Effector memory CD8-positive, alpha-beta T cell (primary cell): ENCODE measurements around the gene TBC1D24.
"Not testable (repeated sequence)": the region's sequence is repeated elsewhere in the genome, so short reads cannot be mapped to it uniquely, and the experiment has no call there.

Source experiments
- ATAC-seq: fragments of 150-1000 bp; cut with Tn5 transposase; replicated peaks from 2 replicates; pipeline ENCODE4 v1.10.0; 2021; ENCODE audit warnings: mild to moderate bottlenecking, moderate library complexity
- DNase-seq, 3 experiments: peaks; one replicate each; pipeline ENCODE4 v3.0.0; 2021
- H3K27ac Mint-ChIP-seq, 2 donors: one replicate each; pipeline ENCODE4 v1.8.0; 2022; ENCODE audit warnings: mild to moderate bottlenecking in 2 of 2, mixed read lengths in 2 of 2, moderate library complexity in 2 of 2
- H3K27me3 Mint-ChIP-seq, 2 donors: one replicate each; pipeline ENCODE4 v1.8.0; 2022; ENCODE audit warnings: mixed read lengths in 2 of 2
- H3K36me3 Mint-ChIP-seq: one replicate; pipeline ENCODE4 v1.8.0; 2022; ENCODE audit warnings: mild to moderate bottlenecking, moderate library complexity, mixed read lengths; ENCODE audit not compliant: insufficient read depth
- H3K4me1 Mint-ChIP-seq, 2 donors: one replicate each; pipeline ENCODE4 v1.8.0; 2022; ENCODE audit warnings: low read depth in 2 of 2, mixed read lengths in 2 of 2
- H3K4me3 Mint-ChIP-seq, 2 donors: one replicate each; pipeline ENCODE4 v1.8.0; 2022; ENCODE audit warnings: mild to moderate bottlenecking in 2 of 2, mixed read lengths in 2 of 2, moderate library complexity in 2 of 2
- H3K9me3 Mint-ChIP-seq, 2 donors: one replicate each; pipeline ENCODE4 v1.8.0; 2022; ENCODE audit warnings: mixed read lengths in 2 of 2

The TBC1D24 gene

DNA sequence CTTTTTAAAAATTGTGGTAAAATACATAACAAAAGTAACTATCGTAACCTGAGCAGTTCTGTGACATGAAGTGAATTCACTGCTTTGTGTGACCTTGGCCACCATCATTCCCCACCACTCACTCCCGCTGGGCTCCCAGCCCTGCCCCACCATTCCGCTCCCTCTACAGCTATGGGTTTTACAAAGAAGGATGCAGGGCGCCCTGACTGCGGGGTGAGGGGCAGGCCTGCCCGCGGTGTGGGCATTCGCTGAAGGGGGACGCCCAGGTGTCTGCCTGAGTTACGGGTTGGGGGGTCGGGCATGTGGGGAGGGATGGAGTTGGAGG is 56.4 kb downstream of the TBC1D24 start, which contains the start of gene CEMP1:
Gene CEMP1 (minus strand): TSS at position 38 of the 325 bp plus-strand sequence. CDS start 335 bp downstream, outside the sequence.
- Mint-ChIP-seq H3K4me1 (peaks cover 20 to 22% of the 10 kb centered on the region in 2 donors), H3K4me3 (peak within 1 kb of the TSS; percentile 96 to 98), H3K27ac (peak within 1 kb of the TSS; percentile 98 to 99), H3K9me3 (no peaks in the 10 kb centered on the region), H3K27me3 (no peaks in the 10 kb centered on the region), H3K36me3 (peaks cover 80% of the 10 kb centered on the region)
- ATAC-seq = no peak
- DNase-seq = no peak

DNA sequence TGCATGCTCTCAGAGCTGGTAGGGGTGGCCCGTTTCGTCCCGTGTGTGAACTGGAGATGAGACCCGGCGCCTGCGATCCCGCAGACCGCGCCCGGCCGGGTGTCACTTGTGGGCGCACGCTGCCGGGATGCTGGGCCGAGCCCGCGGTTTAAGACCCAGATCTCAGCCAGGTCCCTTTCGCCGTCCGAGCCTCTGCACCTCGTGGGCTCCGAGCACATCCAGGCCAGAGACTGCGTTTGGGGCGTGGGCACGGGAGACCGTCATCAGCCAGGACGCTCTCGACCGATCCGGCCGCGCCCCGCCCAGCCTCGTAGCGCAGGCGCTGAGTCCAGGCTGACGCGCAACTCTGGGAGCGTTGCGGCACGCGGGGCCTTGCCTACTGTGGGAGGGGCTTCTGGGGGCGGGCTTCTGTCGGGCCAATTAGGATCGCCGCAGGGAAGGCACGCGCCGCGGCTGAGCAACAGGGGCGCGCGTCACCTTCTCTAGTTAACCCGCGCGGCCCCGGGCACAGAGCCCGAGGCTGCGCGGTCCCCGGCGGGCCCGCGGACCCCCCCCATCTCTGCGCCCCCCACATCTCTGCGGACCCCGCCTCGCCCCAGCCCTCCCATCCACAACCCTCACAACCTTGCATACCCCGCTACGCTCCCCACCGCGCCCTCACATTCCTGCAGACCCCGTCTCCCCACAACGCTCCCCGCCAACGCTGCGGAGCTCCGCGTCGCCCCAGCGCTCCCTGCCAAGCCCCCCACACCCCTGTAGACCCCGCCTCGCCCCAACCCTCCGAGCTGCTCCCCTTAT is 57.0 kb downstream of the TBC1D24 start:
- Mint-ChIP-seq H3K4me1 (peaks cover 19 to 25% of the 10 kb centered on the region in 2 donors), H3K27ac (peak overlapping the region; percentile 98 to 99), H3K36me3 (peaks cover 80% of the 10 kb centered on the region), H3K9me3 (no peaks in the 10 kb centered on the region), H3K27me3 (no peaks in the 10 kb centered on the region), H3K4me3 (peak overlapping the region; percentile 96 to 98)
- ATAC-seq (peak; percentile 82), DNase-seq (peak; percentile 94 to 97 (median 96))

DNA sequence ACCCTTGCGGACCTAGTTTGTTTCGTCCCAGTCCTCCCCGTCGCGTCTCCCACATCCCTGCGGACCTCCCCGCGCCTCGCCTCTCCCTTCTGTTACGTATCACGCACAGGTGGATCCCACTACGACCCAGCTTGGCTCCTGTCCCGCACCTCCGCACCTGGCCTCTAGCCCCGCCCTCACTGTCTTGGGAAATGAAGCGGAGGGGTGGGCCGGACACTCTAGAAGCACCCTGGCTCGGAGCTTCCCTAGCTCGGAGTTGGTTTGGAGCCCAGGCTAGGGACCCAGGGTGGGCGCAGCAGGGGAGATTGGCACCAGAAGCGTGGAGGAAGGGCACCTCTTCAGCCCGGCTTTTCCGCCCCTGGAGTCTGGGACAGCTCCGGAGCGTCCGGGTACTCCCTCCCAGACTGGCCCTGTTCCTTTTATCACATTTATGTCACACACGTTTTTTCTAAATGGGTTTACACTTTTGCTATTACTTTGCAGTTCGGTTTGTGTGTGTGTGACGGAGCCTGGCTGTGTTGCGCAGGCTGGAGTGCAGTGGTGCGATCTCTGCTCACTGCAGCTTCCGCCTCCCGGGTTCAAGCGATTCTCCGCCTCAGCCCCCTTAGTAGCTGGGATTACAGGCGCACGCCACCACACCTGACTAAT is 57.7 kb downstream of the TBC1D24 start:
- H3K9me3 Mint-ChIP-seq = no peaks in the 10 kb centered on the region
- ATAC-seq (peak; percentile 34), DNase-seq (peak; percentile 59 to 69 (median 62))
- no peaks in the 10 kb centered on the region for H3K27me3 Mint-ChIP-seq
- peak overlapping the region; percentile 98 to 99 for H3K27ac Mint-ChIP-seq
- peaks cover 19 to 27% of the 10 kb centered on the region in 2 donors for H3K4me1 Mint-ChIP-seq
- peaks cover 83% of the 10 kb centered on the region for H3K36me3 Mint-ChIP-seq
- peak overlapping the region; percentile 96 to 98 for H3K4me3 Mint-ChIP-seq

DNA sequence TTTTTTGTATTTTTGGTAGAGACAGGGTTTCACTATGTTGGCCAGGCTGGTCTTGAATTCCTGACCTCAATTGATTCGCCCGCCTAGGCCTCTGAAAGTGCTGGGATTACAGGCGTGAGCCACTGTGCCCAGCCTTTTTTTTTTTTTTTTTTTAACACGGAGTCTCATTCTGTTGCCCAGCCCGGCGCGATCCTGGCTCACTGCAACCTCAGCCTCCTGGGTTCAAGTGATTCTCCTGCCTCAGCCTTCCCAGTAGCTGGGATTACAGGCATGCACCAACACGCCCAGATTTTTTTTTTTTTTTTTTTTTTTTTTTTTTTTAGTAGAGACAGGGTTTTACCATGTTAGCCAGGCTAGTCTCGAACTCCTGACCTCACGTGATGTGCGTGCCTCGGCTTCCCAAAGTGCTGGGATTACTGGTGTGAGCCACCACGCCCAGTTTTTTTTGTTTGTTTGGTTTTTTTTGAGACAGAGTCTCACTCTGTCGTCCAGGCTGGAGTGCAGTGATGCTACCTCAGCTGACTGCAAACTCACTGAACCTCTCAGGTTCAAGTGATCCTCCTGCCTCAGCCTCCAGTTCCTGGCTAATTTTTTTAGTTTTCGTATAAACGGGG is 58.3 kb downstream of the TBC1D24 start:
- ATAC-seq, DNase-seq, H3K9me3 Mint-ChIP-seq, H3K27me3 Mint-ChIP-seq: not testable (repeated sequence)
- peaks cover 81% of the 10 kb centered on the region for H3K36me3 Mint-ChIP-seq
- peak overlapping the region; percentile 98 to 99 for H3K27ac Mint-ChIP-seq
- H3K4me3 Mint-ChIP-seq = peak overlapping the region; percentile 96 to 98
- peaks cover 19 to 27% of the 10 kb centered on the region in 2 donors for H3K4me1 Mint-ChIP-seq

DNA sequence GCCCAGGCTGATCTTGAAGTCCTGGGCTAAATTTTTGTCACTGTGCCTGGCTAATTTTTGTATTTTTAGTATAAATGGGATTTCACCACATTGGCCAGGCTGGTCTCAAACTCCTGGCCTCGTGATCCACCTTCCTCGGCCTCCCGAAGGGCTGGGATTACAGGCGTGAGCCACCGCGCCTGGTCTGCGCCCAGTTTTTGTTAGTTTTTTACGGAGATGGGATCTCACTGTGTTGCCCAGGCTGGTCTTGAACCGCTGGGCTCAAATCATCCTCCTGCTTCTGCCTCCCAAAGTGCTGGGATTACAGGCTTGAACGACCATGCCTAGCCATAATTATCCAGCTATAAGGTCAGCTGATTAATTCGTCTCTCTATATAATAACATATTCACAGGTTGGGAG is 59.0 kb downstream of the TBC1D24 start:
- peaks cover 23 to 30% of the 10 kb centered on the region in 2 donors for H3K4me1 Mint-ChIP-seq
- H3K27ac Mint-ChIP-seq = peak overlapping the region; percentile 90 to 98
- DNase-seq (no peak), ATAC-seq (no peak)
- H3K9me3 Mint-ChIP-seq = no peaks in the 10 kb centered on the region
- H3K36me3 Mint-ChIP-seq = peaks cover 79% of the 10 kb centered on the region
- H3K27me3 Mint-ChIP-seq = no peaks in the 10 kb centered on the region
- peak overlapping the region; percentile 59 to 98 for H3K4me3 Mint-ChIP-seq

DNA sequence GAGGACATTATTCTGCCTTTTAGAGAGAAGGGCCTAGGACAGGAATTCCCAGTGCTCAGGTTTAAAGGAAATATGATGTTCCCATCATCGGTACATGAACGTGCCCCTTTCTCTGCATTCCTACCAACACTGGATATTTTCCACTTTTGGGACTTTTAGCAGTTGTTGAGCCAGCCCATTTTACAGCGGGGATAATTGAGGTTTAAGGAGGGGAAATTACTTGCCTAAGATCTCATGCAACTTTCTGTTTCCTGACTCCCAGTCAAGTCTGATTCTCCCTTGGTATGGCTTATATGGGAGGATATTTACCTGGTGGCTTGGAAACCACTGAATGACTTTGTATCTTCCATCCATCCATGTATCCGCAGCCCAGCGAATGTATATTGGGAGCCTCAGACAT is 59.4 kb downstream of the TBC1D24 start:
- not testable (repeated sequence) for H3K27me3 Mint-ChIP-seq, DNase-seq, ATAC-seq, H3K9me3 Mint-ChIP-seq
- peaks cover 77% of the 10 kb centered on the region for H3K36me3 Mint-ChIP-seq
- peak overlapping the region in 1 of 2 donors; percentile 90 for H3K27ac Mint-ChIP-seq
- H3K4me1 Mint-ChIP-seq = peaks cover 24 to 31% of the 10 kb centered on the region in 2 donors
- H3K4me3 Mint-ChIP-seq = peak overlapping the region; percentile 59 to 98

DNA sequence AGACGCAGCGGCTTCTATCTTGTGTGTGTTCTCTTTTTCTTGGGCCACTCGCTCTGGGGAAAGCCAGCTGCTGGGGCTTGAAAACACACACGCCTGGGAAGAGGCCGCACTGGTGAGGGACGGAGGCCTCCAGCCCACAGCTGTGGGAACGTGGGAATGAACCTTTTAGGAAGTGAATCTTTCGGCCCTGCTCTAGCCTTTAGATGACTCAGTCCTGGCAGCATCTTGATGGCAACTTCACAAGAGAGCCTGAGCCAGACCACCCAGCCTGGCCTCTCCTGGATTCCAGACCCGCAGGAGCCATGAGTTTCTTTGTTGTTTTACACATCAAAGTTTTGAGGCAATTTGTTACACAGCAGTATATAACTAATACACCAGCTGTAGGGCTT is 60.7 kb downstream of the TBC1D24 start:
- H3K4me3 Mint-ChIP-seq = peak overlapping the region; percentile 6 to 78
- no peaks in the 10 kb centered on the region for H3K9me3 Mint-ChIP-seq
- no peak for ATAC-seq
- H3K27me3 Mint-ChIP-seq = no peaks in the 10 kb centered on the region
- H3K27ac Mint-ChIP-seq = peak overlapping the region in 1 of 2 donors; percentile 6
- H3K4me1 Mint-ChIP-seq = peaks cover 30 to 39% of the 10 kb centered on the region in 2 donors
- H3K36me3 Mint-ChIP-seq = peaks cover 64% of the 10 kb centered on the region
- no peak for DNase-seq

DNA sequence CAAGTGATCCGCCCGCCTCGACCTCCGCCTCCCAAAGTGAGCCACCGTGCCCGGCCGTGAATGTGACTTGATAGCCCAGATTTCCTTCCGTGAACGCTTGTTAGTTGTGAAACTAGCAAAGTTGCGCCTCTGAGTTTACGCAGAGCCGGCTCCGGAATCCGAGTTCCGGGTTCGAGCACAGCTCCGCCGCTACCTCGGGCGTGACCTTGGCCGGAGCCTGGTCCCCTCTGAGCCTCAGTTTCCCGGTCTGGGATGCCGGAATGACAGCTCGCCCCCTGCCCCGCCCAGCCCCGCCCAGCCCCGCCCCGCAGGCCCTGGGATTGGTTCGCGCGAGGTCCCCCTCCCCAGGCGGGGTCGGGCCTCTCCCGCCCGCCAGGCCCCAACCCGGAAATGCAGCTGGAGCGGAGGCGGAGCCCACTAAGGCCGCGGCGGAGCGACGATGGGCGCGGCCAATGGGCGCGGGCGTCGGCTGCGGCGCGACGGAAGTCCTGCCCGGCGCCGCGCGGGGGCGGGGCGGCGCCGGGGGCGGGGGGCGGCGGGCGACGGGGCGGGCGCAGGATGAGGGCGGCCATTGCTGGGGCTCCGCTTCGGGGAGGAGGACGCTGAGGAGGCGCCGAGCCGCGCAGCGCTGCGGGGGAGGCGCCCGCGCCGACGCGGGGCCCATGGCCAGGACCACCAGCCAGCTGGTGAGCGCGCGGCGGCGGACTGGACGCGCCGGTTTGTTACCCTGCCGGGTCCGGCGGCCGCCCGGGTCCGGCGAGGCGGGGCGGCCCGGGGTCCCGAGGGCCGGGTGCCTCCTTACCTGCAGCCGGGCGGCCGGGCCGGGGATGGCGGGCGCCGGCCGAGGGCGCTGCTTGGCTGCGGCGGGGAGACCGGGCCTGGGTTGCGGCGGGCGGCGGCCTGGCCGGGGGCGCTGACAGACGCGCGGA is 62.8 kb downstream of the TBC1D24 start, which contains the start of gene PDPK1:
Gene PDPK1 (plus strand): TSS at position 571 of the 929 bp plus-strand sequence. CDS start 92 bp downstream, at position 663.
- peak within 1 kb of the TSS; percentile 78 to 82 for H3K4me3 Mint-ChIP-seq
- H3K36me3 Mint-ChIP-seq = peaks cover 48% of the 10 kb centered on the region
- H3K27me3 Mint-ChIP-seq = no peaks in the 10 kb centered on the region
- no peaks in the 10 kb centered on the region for H3K9me3 Mint-ChIP-seq
- peak within 1 kb of the TSS; percentile 76 to 91 for H3K27ac Mint-ChIP-seq
- DNase-seq (peak; percentile 88 to 94 (median 90)), ATAC-seq (peak; percentile 81)
- peaks cover 23 to 38% of the 10 kb centered on the region in 2 donors for H3K4me1 Mint-ChIP-seq

DNA sequence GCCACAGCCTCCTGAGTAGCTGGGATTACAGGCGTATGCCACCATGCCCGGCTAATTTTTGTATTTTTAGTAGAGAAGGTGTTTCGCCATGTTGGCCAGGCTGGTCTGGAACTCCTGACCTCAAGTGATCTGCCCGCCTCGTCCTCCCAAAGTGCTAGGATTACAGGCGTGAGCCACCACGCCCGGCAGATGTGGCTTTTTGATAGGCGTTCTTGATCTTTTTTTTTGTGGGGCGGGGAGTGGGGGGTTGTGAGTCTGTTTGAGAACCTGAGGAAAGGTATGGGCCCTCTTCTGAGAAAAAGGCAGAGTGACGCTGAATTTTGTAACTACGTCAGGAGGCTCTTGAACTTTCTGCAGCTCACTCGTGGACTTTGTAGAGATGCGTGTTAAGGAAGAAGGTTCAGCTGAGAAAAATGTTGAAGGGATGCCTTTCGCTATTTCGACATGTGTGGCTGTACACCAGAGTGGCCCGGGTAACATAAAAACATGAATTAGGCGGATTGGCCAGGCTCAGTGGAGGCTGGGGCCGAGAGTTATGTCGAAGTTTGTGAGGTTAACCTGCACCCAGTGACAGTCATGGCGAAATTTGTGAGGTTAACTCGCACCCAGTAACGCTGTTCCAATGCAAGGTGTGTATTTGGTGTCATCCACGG is 64.4 kb downstream of the TBC1D24 start:
- Mint-ChIP-seq H3K36me3 (peaks cover 36% of the 10 kb centered on the region), H3K4me3 (peak overlapping the region; percentile 77 to 82), H3K4me1 (peaks cover 24 to 35% of the 10 kb centered on the region in 2 donors)
- DNase-seq, H3K27me3 Mint-ChIP-seq, ATAC-seq, H3K27ac Mint-ChIP-seq, H3K9me3 Mint-ChIP-seq: not testable (repeated sequence)

DNA sequence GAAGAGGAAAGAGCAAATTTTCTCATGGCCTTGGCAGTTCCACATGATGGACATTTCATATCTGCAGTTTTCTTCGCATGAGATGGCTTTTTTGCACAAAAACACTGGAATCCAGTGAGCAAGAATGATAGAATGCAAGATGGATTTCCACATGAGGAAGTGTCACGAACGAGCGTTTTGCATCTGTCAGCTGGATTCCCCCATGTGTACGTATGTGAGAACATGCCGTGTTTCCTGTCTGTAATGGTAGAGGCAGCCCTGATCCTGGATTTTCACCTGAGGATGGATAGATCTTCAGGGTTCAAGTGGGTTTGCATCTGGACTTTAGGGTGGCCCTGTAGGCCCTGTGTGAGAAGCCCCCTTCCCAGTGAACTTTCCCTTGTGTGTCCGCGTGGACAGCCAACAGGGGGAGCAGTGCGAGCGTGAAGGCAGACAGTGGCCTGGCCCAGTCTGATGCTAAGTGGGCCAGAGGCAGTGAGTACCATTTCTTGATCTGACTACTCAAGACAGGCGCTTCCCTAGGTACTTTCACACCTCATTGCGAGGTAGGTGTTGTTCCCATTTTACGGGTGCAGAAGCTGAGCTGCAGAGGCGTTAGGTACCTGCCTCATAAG is 65.0 kb downstream of the TBC1D24 start:
- Mint-ChIP-seq H3K27ac (peak overlapping the region in 1 of 2 donors; percentile 73), H3K4me1 (peaks cover 26 to 35% of the 10 kb centered on the region in 2 donors), H3K4me3 (peak overlapping the region; percentile 77 to 82), H3K36me3 (peaks cover 43% of the 10 kb centered on the region)
- not testable (repeated sequence) for H3K9me3 Mint-ChIP-seq, H3K27me3 Mint-ChIP-seq, ATAC-seq
- DNase-seq = peak in 1 of 3 experiments; percentile 41

DNA sequence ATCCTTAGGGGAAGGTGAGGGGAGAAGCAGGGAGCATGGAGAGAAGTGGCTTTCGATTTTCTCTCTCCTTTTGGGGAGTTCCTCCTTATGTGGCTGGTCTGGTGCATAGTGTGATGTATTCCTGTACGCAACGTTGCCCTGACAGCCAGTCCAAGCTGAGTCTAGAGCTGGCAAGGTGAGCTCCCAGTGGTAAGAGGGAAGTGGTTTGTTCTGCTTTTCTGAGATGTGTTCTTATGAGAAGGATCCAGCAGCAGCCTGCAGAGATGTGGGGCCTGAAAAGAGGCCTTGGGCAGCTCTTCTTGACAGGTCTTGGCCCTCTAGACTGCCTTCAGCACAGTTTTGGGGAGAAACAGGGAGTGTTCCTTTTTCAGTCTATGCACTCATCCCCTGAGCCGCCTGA is 66.0 kb downstream of the TBC1D24 start:
- not testable (repeated sequence) for DNase-seq, ATAC-seq, H3K9me3 Mint-ChIP-seq, H3K27me3 Mint-ChIP-seq
- Mint-ChIP-seq H3K4me3 (peak overlapping the region; percentile 77 to 82), H3K36me3 (peaks cover 46% of the 10 kb centered on the region), H3K27ac (peak overlapping the region; percentile 73 to 82), H3K4me1 (peaks cover 26 to 40% of the 10 kb centered on the region in 2 donors)

DNA sequence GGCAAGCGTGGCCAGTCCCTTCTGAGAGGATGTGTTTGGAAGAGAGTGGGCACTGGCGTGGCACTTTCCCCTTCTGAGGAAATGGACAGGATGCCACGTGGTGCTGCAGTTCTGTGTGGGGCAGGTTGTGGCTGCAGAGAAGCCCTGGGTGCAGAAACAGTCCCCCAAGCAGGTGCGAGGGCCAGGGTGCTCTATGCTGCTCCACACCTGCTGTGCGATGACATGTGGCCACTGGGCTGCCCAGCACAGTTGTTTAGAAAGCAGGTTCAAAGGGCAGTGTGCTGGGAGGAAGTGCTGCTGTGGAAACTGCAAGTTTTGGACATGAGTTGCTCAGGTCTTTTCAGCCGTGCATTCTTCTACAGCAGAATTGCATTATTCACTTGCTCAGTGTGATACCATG is 66.5 kb downstream of the TBC1D24 start:
- peak overlapping the region; percentile 73 to 82 for H3K27ac Mint-ChIP-seq
- H3K4me3 Mint-ChIP-seq = peak overlapping the region; percentile 77 to 82
- H3K27me3 Mint-ChIP-seq, H3K9me3 Mint-ChIP-seq, DNase-seq, ATAC-seq: not testable (repeated sequence)
- H3K36me3 Mint-ChIP-seq = peaks cover 43% of the 10 kb centered on the region
- H3K4me1 Mint-ChIP-seq = peaks cover 26 to 39% of the 10 kb centered on the region in 2 donors
